WTC11 (cell line): ENCODE data around the gene VKORC1.

ENCODE experiments used
- CBFB ChIP-seq: sonication (generic); formaldehyde crosslinking; IDR thresholded peaks from 2 replicates; pipeline ENCODE4 v1.8.1; 2022; ENCODE audit warnings: mild to moderate bottlenecking, low read depth, missing genetic modification reagents
- CREB1 ChIP-seq: sonication (generic); formaldehyde crosslinking; IDR thresholded peaks from 2 replicates; pipeline ENCODE4 v1.8.0; 2023; ENCODE audit warnings: mild to moderate bottlenecking, missing genetic modification reagents
- ETV6 ChIP-seq: sonication (generic); formaldehyde crosslinking; IDR thresholded peaks from 2 replicates; pipeline ENCODE4 v1.8.1; 2022; ENCODE audit warnings: mild to moderate bottlenecking, missing genetic modification reagents
- GABPB1 ChIP-seq: sonication (generic); formaldehyde crosslinking; IDR thresholded peaks from 2 replicates; pipeline ENCODE4 v1.8.1; 2023; ENCODE audit warnings: mild to moderate bottlenecking, missing genetic modification reagents
- NFE2L1 ChIP-seq: sonication (generic); formaldehyde crosslinking; IDR thresholded peaks from 2 replicates; pipeline ENCODE4 v1.8.1; 2023; ENCODE audit warnings: missing genetic modification reagents
- NFYB ChIP-seq: sonication (generic); formaldehyde crosslinking; conservative IDR thresholded peaks from 2 replicates; pipeline ENCODE4 v1.8.0; 2022; ENCODE audit warnings: low read depth, missing genetic modification reagents
- NR2C2 ChIP-seq: sonication (generic); formaldehyde crosslinking; IDR thresholded peaks from 2 replicates; pipeline ENCODE4 v1.8.0; 2022; ENCODE audit warnings: mild to moderate bottlenecking, missing genetic modification reagents
- NR3C1 ChIP-seq: sonication (generic); formaldehyde crosslinking; conservative IDR thresholded peaks from 2 replicates; pipeline ENCODE4 v1.8.1; 2023; ENCODE audit warnings: low read depth, mild to moderate bottlenecking, missing genetic modification reagents
- RELA ChIP-seq: sonication (generic); formaldehyde crosslinking; IDR thresholded peaks from 2 replicates; pipeline ENCODE4 v1.8.1; 2022; ENCODE audit warnings: missing genetic modification reagents, mild to moderate bottlenecking, borderline replicate concordance
- TP53 ChIP-seq: sonication (generic); formaldehyde crosslinking; IDR thresholded peaks from 2 replicates; pipeline ENCODE4 v1.8.1; 2023; ENCODE audit warnings: mild to moderate bottlenecking, missing genetic modification reagents
- ZNF232 ChIP-seq: sonication (generic); formaldehyde crosslinking; IDR thresholded peaks from 2 replicates; pipeline ENCODE4 v1.8.0; 2022; ENCODE audit warnings: mild to moderate bottlenecking, missing genetic modification reagents
- TF ChIP-seq, protein P1 (sequence below): fragments of 200-600 bp; IDR thresholded peaks from 2 replicates; pipeline ENCODE4 v1.8.0; 2022; ENCODE audit warnings: antibody characterized with exemption
- TF ChIP-seq, protein P2 (sequence below): sonication (generic); formaldehyde crosslinking; IDR thresholded peaks from 2 replicates; pipeline ENCODE4 v1.8.1; 2023; ENCODE audit warnings: mild to moderate bottlenecking, missing genetic modification reagents, moderate library complexity
- TF ChIP-seq, protein P3 (sequence below): sonication (generic); formaldehyde crosslinking; IDR thresholded peaks from 2 replicates; pipeline ENCODE4 v1.8.0; 2022; ENCODE audit warnings: mild to moderate bottlenecking, missing genetic modification reagents

DNA sequence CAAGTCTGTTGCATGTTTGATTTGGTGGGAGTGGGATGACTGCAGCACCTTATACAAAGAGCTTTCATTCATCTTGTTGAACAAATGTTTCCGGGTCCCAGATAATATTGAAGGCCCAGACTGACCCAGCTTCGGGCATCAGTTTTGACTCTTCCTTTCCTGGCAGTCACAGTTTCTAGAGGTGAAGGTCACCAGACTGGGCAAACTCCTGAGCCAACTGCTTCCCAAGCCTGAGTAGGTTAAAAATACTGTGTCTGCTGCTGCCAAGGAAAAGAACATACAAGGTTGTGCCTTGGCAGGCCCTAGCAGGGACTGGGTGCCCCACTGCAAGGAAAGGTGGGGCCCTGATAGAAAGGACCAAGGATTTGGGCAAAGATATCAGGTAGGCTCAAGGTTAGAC is 18.1 kb upstream of the VKORC1 start:
- TF ChIP-seq NFYB (CRISPR knock-in tag), result no peak
- TF ChIP-seq, protein P1, sequence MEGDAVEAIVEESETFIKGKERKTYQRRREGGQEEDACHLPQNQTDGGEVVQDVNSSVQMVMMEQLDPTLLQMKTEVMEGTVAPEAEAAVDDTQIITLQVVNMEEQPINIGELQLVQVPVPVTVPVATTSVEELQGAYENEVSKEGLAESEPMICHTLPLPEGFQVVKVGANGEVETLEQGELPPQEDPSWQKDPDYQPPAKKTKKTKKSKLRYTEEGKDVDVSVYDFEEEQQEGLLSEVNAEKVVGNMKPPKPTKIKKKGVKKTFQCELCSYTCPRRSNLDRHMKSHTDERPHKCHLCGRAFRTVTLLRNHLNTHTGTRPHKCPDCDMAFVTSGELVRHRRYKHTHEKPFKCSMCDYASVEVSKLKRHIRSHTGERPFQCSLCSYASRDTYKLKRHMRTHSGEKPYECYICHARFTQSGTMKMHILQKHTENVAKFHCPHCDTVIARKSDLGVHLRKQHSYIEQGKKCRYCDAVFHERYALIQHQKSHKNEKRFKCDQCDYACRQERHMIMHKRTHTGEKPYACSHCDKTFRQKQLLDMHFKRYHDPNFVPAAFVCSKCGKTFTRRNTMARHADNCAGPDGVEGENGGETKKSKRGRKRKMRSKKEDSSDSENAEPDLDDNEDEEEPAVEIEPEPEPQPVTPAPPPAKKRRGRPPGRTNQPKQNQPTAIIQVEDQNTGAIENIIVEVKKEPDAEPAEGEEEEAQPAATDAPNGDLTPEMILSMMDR, result no peak
- TF ChIP-seq NR2C2 (CRISPR knock-in tag), result no peak
- TF ChIP-seq ETV6 (CRISPR knock-in tag), result no peak
- no peak for TF ChIP-seq ZNF232 (CRISPR knock-in tag)
- no peak for TF ChIP-seq GABPB1 (CRISPR knock-in tag)
- TF ChIP-seq, protein P2, sequence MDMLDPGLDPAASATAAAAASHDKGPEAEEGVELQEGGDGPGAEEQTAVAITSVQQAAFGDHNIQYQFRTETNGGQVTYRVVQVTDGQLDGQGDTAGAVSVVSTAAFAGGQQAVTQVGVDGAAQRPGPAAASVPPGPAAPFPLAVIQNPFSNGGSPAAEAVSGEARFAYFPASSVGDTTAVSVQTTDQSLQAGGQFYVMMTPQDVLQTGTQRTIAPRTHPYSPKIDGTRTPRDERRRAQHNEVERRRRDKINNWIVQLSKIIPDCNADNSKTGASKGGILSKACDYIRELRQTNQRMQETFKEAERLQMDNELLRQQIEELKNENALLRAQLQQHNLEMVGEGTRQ (CRISPR knock-in tag), result no peak
- TF ChIP-seq, protein P3, sequence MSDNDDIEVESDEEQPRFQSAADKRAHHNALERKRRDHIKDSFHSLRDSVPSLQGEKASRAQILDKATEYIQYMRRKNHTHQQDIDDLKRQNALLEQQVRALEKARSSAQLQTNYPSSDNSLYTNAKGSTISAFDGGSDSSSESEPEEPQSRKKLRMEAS (CRISPR knock-in tag), result no peak
- no peak for TF ChIP-seq NR3C1 (CRISPR knock-in tag)
- no peak for TF ChIP-seq NFE2L1
- no peak for TF ChIP-seq CBFB (CRISPR knock-in tag)
- TF ChIP-seq RELA, result no peak
- TF ChIP-seq TP53, result no peak
- TF ChIP-seq CREB1 (CRISPR knock-in tag), result no peak
